Thyroid gland (tissue), 4 donors: ENCODE results near the gene RARB. TPM values are rescaled to one million over a fixed set of nuclear protein-coding genes. Genes with fewer than 3 reads are reported as not detected.
A peak's percentile ranks its signal among the peaks of the same experiment; 100 is the strongest.

Source experiments
- DNase-seq, 2 donors: peaks; one replicate each; pipeline ENCODE4 v3.0.0-alpha.2; 2019
- H3K27ac ChIP-seq, 3 donors: fragments of 200-600 bp; sonication (generic); 1 replicate in 2 of 3; 2 replicates in 1 of 3; pipeline ENCODE4 v1.5.1; 2016 to 2019; ENCODE audit warnings: mild to moderate bottlenecking in 1 of 3, moderate library complexity in 1 of 3
- H3K27me3 ChIP-seq: fragments of 200-600 bp; sonication (generic); one replicate; pipeline ENCODE4 v1.5.1; 2019
- H3K36me3 ChIP-seq, 2 donors: fragments of 200-600 bp; sonication (generic); one replicate each; pipeline ENCODE4 v1.5.1; 2016 to 2019
- H3K4me1 ChIP-seq, 2 donors: fragments of 200-600 bp; sonication (generic); one replicate each; pipeline ENCODE4 v1.5.1; 2017 to 2019
- H3K4me3 ChIP-seq, 3 donors: fragments of 200-600 bp; sonication (generic); replicated peaks in 1 of 3; 1 replicate in 2 of 3; 2 replicates in 1 of 3; pipeline ENCODE4 v1.5.1; 2016; ENCODE audit warnings: mild to moderate bottlenecking in 1 of 3
- H3K9me3 ChIP-seq: fragments of 200-600 bp; sonication (generic); one replicate; pipeline ENCODE4 v1.5.1; 2017
- CTCF ChIP-seq, 6 experiments: fragments of 200-600 bp in 3 of 6; fragments of 450-650 bp in 3 of 6; sonication (generic) in 3 of 6; IDR thresholded peaks; one replicate each; pipeline ENCODE4 v1.5.1; 2016 to 2019; ENCODE audit warnings: antibody characterized with exemption in 6 of 6, mild to moderate bottlenecking in 2 of 6, inconsistent platforms in 1 of 6, moderate library complexity in 1 of 6
- POLR2A ChIP-seq, 2 donors: fragments of 450-650 bp; IDR thresholded peaks; one replicate each; pipeline ENCODE4 v1.6.1; 2017; ENCODE audit warnings: antibody characterized with exemption in 2 of 2, mild to moderate bottlenecking in 2 of 2, moderate library complexity in 1 of 2
- WGBS, 2 donors: methylation state at CpG; one replicate each; pipeline ENCODE4 v1.1.5; 2017; 5-methylcytosine and 5-hydroxymethylcytosine counted together
- intact Hi-C: fragments of 100-400 bp; cut with DNase I; formaldehyde crosslinking; loops from one replicate; pipeline ENCODE4 v1.15.1; 2023
- total RNA-seq, 4 donors: library from RNA; depleted of rRNA; stranded (reverse); fragments of >200 nt; gene quantifications; one replicate each; pipeline ENCODE4 v1.2.3, GENCODE V29; 2016

RARB gene
- total RNA-seq, 4 donors from 2014 or later = 13.6 to 31.5 (median 20.5) TPM

GRCh38 chr3:25531971-25532370 lies 103.9 kb downstream of the RARB start:
- Histone ChIP-seq H3K27ac (no peak overlapping the region), H3K4me1 (peaks cover 0 to 4% of the 10 kb centered on the region in 2 donors), H3K9me3 (no peaks in the 10 kb centered on the region), H3K36me3 (no peaks in the 10 kb centered on the region), H3K27me3 (no peaks in the 10 kb centered on the region), H3K4me3 (no peak overlapping the region)
- TF ChIP-seq POLR2A (IDR thresholded peaks at IDR 0.05) (no peak), CTCF (IDR thresholded peaks at IDR 0.05) (no peak)
- intact Hi-C loops = no loop called here
- DNase-seq = no peak

GRCh38 chr3:25532431-25533162 lies 104.5 kb downstream of the RARB start:
- Histone ChIP-seq H3K36me3 (no peaks in the 10 kb centered on the region), H3K27ac (no peak overlapping the region), H3K4me1 (peaks cover under 1 to 2% of the 10 kb centered on the region in 2 donors), H3K9me3 (no peaks in the 10 kb centered on the region), H3K27me3 (no peaks in the 10 kb centered on the region), H3K4me3 (no peak overlapping the region)
- WGBS, 2 donors = 92% methylated on average over 3 of the region's 3 CpGs
- DNase-seq = no peak
- TF ChIP-seq CTCF (IDR thresholded peaks at IDR 0.05) (peak in 5 of 6 experiments; percentile 13 to 48 (median 28)), POLR2A (IDR thresholded peaks at IDR 0.05) (no peak)
- intact Hi-C loops = no loop called here

- Histone ChIP-seq H3K36me3 (no peaks in the 10 kb centered on the region), H3K9me3 (no peaks in the 10 kb centered on the region), H3K27ac (no peak overlapping the region), H3K4me1 (peaks cover 0 to 5% of the 10 kb centered on the region in 2 donors), H3K27me3 (no peaks in the 10 kb centered on the region), H3K4me3 (no peak overlapping the region)
- no peak for DNase-seq
- TF ChIP-seq POLR2A (IDR thresholded peaks at IDR 0.05) = no peak
- no peak for TF ChIP-seq CTCF (IDR thresholded peaks at IDR 0.05)
- 63 to 66% methylated on average over 2 of the region's 2 CpGs for WGBS, 2 donors
- intact Hi-C loops = no loop called here
Measured at GRCh38 chr3:25533399-25533798, 105.3 kb downstream of the RARB start.

GRCh38 chr3:25534007-25534406 lies 105.9 kb downstream of the RARB start:
- intact Hi-C loops = no loop called here

More at GRCh38 chr3:25534007-25534406, 105.9 kb downstream of the RARB start:
- Histone ChIP-seq H3K4me3 (no peak overlapping the region), H3K27ac (no peak overlapping the region), H3K4me1 (peaks cover 0 to 5% of the 10 kb centered on the region in 2 donors), H3K27me3 (no peaks in the 10 kb centered on the region), H3K9me3 (no peaks in the 10 kb centered on the region), H3K36me3 (no peaks in the 10 kb centered on the region)
- TF ChIP-seq POLR2A (IDR thresholded peaks at IDR 0.05) (no peak), CTCF (IDR thresholded peaks at IDR 0.05) (no peak)
- no peak for DNase-seq
- 100% methylated on average over 1 of the region's 1 CpG for WGBS, 2 donors
